ENCODE measurements around the gene GPATCH8.
"Not testable (repeated sequence)": the region's sequence is repeated elsewhere in the genome, so short reads cannot be mapped to it uniquely, and the experiment has no call there.

Gene GPATCH8

DNA sequence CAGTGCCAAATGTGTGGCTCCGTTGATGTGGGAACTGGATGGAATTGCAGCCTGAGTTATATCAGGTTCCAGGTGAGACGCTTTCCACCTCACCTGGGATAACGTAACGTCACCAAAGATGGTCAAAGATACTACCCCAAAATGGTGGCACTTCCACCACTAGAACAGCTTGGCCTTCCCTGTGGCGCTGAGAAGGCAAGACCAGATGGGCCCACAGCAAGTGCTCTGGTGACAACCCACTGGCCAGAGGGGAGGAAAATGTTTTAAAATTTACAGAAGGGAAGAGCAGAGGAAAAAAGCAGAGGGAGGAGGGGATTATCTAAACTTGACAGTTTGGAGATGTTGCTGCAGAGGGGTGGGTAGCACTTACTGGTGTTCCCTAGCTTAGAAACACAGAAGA is 106.3 kb downstream of the GPATCH8 start:
- no peak for DNase-seq (ENCODE audit: low spot score)

GRCh38 chr17:44394833-44395232 is 108.4 kb downstream of the GPATCH8 start:
- no peak for DNase-seq (ENCODE audit: low spot score)

- not testable (repeated sequence) for DNase-seq (ENCODE audit: low spot score)
These were observed 109.1 kb downstream of the GPATCH8 start for GRCh38 chr17:44394112-44394511.

DNA sequence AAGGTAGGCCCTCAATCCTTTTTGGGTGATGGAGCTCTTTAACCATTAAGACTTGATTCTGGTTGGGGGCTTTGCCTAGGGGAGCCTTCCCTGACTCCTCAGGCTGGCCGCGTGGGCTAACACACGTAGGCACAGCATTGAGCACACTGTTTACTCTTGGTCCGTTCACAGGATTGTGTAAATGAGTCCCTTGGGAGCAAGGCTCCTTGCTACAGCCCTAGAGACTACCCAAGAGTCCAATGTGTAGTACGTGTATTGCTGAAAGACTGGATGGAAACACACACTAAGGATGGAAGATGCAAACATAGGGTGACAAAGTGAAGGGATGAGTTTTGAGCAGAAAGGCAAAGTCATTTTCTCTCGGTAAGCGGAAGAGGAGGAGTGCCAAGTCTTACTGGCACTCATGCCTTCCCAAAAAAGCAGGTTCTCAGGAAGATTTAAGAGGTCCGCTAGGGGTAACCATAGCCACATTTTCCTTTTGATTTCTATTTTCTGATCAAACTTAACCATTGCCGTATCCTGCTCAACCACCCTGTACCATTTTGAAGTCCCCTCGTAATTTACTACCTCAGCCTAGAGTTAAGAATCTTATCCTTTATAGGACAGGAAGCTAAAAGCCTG is 112.8 kb downstream of the GPATCH8 start:
- DNase-seq (ENCODE audit: low spot score), result no peak

DNA sequence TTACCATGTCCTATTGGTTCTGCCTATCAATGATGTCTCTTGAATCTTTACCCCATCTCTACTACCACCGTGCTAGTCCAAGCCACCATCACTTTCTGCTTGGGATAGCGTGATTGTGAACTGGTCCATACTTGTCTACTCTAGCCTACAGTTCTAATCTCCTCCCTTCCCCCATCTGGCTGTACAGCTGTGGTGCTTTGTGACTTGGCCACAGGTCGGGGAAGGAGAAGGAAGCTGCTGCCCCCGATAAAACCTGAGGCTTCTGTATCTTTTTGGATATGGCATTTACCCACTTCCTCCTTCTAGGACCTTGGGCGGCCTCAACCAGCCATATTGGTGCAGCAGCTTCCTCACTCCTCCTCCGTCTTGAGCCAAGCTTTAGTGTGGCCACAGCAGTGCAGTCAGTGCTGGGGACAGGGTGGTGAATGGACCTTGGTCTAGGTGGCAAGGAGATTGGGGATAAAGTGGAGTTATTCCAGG is 113.4 kb downstream of the GPATCH8 start:
- no peak for DNase-seq (ENCODE audit: low spot score)

GRCh38 chr17:44389281-44389680 is 113.9 kb downstream of the GPATCH8 start, which contains the start of gene ITGA2B:
Gene ITGA2B, minus strand, starts transcription at chr17:44389649. Its CDS starts 176 bp downstream, at chr17:44389473.
- no peak for DNase-seq (ENCODE audit: low spot score)

DNA sequence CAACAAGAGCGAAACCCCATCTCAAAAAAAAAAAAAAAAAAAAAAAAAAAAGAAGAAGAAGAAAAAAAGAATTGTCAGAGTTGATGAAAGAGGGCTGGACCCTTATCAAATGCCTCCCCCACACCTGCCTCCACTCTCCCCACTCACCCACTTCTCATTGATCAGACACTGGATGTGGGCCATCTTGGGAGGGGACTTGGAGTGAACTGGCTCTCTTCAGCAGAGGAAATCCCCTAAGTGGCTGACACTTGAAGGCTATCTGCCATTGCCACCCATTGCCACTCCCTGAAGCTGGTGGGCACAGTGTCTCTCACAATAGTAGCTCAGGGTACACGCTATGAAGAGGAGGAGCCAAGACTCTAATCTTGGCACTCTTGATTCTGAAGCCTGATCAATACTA is 115.4 kb downstream of the GPATCH8 start:
- DNase-seq (ENCODE audit: low spot score), result no peak

- DNase-seq (ENCODE audit: low spot score), result no peak
These were observed 117.1 kb downstream of the GPATCH8 start for GRCh38 chr17:44386182-44386525.

GRCh38 chr17:44385287-44386181 is 117.7 kb downstream of the GPATCH8 start:
- DNase-seq (ENCODE audit: low spot score), result peak; percentile 82

DNA sequence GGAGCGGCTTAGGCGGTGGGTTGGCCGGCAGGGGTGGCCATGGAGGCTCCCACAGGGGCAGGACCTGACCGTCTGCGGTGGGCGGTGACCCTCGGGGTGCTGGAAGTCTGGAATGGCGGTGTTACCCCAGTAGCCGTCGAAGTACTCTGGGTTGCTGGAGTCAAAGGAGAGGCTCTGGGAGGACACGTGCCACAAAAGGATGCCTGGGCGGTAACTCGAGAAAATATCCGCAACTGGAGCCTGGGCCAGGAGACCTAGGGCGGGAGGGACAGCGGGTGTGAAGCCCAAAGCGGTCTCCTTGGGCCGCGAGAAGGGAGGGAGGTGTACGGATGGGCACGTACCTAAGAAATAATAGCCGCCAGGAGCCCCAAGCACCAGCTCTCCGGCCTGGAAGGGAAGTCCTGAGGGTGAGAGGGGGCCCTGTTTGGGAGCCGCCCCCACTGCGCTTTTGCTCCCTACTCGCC is 118.4 kb downstream of the GPATCH8 start:
- peak; percentile 48 for DNase-seq (ENCODE audit: low spot score)

GRCh38 chr17:44384281-44384822 is 118.9 kb downstream of the GPATCH8 start:
- peak; percentile 26 for DNase-seq (ENCODE audit: low spot score)

DNA sequence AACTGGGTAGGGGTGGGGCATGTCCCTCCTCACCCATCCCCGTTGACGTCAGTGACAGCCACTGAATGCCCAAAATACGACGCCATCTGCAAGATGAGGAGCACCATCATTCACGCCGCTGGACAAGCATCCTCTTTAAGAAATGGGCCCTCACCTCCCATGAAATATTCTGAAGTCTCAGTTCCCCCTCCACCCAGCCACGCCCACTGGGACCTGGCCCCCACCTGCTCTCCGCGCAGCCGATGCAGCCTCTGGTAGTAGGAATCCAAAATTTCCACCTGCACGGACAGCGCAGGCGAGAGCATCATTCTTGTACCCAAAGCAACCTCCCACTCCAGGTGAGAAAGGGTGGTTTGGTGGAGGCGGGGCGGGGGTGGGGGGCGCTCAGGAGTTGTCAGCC is 119.3 kb downstream of the GPATCH8 start:
- no peak for DNase-seq (ENCODE audit: low spot score)

DNA sequence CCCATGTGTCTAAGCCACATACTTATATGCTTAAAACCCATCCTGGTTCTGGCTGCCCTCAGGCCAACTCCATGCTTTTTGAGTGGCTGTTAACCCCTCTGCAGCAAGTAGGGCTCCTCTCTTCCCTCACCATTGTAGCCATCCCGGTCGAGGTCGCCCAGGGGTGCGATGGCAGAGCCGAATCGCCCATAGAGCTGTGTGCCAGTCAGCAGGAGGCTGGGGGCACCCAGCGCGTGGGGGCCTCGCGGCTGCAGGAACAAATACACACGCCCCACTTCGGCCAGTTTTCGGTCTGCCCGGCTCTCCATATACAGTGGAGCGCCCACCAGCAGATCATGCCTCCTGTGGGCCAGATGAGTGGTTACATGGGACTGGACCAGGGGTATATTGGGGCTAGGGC is 119.8 kb downstream of the GPATCH8 start:
- no peak for DNase-seq (ENCODE audit: low spot score)

- no peak for DNase-seq (ENCODE audit: low spot score)
These were observed 120.3 kb downstream of the GPATCH8 start for GRCh38 chr17:44382917-44383316.

DNA sequence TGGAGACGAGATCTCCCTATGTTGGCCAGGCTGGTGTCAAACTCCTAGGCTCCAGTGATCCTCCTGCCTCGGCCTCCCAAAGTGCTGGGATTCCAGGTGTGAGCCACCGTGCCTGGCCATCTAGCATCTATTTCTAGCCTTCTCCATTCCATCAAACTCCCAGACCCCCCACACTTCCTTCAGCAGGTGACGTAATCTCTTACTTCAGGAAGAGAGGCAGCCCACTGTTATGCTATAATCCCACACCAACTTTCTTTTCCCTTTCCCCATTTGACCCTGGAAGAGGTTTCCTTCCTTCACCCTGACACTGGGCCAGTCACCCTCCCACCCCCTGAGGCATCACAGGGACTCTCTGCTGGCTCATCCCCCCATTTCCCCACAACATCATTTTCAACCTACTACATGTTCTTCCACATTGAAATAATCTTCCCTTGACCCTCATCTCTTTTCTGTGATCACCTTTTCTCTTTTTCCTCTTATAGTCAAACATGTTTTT is 121.3 kb downstream of the GPATCH8 start:
- DNase-seq (ENCODE audit: low spot score), result peak; percentile 20

- DNase-seq (ENCODE audit: low spot score), result no peak
These were observed 122.4 kb downstream of the GPATCH8 start for GRCh38 chr17:44380767-44381166.

DNA sequence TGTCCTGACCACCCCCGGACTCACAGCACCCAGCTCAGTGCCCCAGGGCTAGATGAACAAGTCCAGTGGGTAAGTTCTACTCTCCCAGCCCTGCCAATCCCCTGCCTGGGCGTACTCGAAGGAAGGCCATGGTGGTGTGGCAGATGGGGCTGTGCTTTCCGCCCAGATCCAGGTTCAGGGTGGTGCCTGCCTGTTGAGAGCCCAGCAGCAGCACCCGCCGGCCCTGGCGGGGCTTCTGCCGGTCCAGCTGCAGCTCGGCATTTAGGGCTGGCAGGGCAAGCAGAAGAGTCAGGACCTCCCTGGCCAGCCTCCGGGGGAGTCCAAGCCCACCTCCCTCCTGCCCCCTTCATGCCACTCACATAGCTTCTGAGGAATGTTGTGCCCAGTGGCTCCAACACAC is 123.3 kb downstream of the GPATCH8 start:
- DNase-seq (ENCODE audit: low spot score), result no peak

DNA sequence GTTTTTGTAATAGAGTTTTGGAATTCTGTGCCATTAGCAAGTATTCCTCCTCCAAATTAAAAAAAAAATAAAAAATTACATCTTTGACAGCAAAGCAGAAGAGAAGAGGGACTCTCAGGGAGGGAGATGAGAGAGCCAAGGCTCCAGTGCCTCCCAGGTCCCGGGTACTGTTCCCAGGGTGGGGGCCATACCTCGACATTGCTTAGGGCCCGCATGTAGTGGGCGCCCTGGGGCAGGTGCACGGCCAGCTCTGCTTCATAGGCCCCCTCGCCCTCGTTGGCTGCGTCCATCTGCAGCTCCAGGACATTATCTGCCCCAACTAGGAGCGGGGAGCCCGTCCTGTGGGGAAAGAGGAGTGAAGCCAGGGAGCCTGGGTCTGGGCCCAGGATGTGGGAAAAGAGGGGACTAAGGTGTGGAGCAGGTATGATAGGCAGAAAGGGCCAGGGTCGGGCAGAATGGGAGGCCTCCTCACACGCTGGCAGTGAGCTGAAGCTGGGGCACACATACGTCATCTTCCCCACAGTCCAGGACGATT is 125.0 kb downstream of the GPATCH8 start:
- DNase-seq (ENCODE audit: low spot score), result no peak

DNA sequence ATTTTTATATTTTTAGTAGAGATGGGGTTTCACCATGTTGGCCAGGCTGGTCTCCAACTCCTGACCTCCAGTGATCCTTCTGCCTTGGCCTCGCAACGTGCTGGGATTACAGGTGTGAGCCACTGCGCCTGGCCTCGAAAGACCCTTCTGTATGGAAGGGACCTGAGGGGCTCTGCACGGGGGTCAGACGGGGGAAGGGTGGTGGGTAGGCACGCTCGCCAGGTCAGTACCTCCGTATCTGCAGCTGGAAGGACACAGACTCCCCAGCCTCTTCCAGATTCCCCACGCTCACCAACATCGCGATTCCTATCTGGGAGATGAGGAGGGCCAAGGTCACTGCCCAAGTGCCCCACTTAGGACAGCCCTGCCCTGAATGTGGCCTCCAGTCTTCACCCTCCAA is 126.4 kb downstream of the GPATCH8 start:
- DNase-seq (ENCODE audit: low spot score), result no peak

DNA sequence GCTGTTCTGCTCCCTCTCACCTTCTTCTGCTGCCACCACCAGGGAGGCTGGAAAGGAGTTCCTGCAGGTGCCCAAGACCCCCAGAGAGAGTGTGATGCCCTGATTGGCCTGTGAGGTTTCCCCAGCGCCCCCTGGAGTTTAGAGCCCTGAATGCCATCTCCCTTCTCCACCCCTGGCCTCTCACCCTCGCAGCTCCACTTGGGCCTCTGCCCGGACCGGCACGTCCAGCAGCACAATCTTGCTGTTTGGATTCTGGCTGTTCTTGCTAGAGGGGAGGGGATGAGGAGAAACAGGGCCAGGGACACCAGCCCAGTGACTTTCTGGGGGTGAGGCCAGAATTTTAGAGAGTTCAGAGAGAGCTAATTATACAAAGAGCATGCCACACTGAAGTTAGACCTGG is 127.1 kb downstream of the GPATCH8 start:
- DNase-seq (ENCODE audit: low spot score), result peak; percentile 80

DNA sequence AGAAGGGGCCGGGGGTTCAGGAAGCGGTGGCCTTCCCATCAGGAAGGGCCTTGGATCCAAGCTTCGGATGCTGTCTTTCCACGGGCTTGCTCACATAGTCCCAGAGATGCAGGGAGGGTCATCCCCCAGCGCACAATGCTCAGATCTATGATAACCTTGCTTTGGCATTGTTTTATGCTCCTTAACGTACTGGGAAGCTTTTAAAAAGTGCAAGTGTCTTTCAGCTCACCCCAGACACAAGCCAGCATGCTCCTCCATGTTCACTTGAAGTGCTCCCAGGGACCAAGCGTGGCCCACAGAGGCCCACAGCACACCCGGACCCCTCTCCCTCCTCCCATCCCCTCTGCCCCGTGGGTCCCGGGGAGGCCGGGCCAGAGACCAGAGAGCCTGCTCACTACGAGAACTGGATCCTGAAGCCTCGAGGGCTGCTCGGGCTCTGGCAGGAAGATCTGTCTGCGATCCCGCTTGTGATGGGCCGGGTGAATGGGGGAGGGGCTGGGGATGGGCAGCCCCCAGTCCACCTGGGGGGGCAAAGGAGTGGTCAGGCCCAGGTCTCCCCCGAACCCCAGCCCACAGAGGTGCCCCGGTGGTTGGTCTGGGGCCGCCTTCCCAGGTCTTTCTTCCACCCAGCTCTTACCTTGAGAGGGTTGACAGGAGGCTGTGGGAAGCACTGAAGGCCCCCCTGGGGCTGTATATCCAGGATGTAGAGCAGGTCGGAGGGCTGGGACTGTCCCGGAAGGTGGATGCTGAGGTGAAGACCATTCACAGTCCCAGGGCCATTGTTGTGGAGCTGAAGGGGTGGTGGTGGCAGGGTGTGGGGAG is 127.8 kb downstream of the GPATCH8 start:
- DNase-seq (ENCODE audit: low spot score), result peak; percentile 47

Data from D341Med (cell line).